Transverse colon (tissue), 4 donors: ENCODE measurements around the gene NLGN4X.

ENCODE experiments used
- POLR2AphosphoS5 ChIP-seq, 3 donors: sonication (generic); formaldehyde crosslinking; IDR thresholded peaks; one replicate each; pipeline ENCODE4 v1.6.1; 2016; ENCODE audit warnings: antibody characterized with exemption in 3 of 3
- TF ChIP-seq, protein P1 (sequence below), 5 experiments: fragments of 200-600 bp in 3 of 5; fragments of 450-650 bp in 2 of 5; sonication (generic) in 3 of 5; IDR thresholded peaks; 1 replicate in 2 of 5; 2 replicates in 3 of 5; pipeline ENCODE4 v1.5.1; 2016 to 2017; ENCODE audit warnings: antibody characterized with exemption in 5 of 5, inconsistent platforms in 3 of 5, mild to moderate bottlenecking in 2 of 5, moderate library complexity in 1 of 5

DNA sequence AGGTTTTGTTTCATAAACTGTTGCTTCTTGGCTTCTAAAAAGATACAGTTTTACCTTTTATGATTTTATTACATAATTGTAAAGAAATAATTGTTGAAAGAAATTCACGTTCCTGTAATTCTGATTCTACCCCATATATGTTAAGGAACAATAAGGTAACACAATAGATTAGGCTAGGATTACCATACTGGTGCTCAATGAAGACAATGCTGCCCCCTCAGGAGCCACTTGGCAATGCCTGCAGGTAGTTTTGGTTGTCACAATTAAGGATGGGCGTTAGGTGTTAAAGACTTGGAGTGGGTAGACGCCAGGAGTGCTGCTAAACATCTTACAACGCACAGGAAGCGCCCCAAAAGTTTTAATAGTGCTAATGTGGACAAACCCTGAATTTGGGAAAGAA is 133.2 kb downstream of the NLGN4X start:
- TF ChIP-seq, protein P1, sequence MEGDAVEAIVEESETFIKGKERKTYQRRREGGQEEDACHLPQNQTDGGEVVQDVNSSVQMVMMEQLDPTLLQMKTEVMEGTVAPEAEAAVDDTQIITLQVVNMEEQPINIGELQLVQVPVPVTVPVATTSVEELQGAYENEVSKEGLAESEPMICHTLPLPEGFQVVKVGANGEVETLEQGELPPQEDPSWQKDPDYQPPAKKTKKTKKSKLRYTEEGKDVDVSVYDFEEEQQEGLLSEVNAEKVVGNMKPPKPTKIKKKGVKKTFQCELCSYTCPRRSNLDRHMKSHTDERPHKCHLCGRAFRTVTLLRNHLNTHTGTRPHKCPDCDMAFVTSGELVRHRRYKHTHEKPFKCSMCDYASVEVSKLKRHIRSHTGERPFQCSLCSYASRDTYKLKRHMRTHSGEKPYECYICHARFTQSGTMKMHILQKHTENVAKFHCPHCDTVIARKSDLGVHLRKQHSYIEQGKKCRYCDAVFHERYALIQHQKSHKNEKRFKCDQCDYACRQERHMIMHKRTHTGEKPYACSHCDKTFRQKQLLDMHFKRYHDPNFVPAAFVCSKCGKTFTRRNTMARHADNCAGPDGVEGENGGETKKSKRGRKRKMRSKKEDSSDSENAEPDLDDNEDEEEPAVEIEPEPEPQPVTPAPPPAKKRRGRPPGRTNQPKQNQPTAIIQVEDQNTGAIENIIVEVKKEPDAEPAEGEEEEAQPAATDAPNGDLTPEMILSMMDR (IDR thresholded peaks at IDR 0.05), result no peak
- no peak for TF ChIP-seq POLR2AphosphoS5 (IDR thresholded peaks at IDR 0.05)
